ENCODE results near the gene RECQL5.
"Not testable (repeated sequence)": the region's sequence is repeated elsewhere in the genome, so short reads cannot be mapped to it uniquely, and the experiment has no call there.

The RECQL5 gene

DNA sequence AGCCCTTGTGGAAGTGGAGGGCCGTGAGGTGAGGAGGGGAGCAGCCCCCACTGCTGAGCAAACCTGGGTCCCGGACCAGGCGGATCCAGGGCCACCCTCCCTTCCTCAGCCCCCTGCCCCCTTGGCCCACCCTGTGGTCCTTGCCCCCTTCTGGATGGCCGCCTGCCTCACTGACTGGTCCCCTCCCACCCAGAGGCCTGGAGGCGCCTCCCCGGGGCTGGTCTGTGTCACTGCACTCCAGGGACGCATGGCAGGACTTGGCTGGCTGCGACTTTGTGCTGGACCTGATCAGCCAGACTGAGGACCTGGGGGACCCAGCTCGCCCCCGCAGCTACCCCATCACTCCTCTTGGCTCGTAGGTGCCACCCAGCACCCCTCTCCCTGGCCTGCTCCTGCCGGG is 52.9 kb downstream of the RECQL5 start:
- no peak for DNase-seq

DNA sequence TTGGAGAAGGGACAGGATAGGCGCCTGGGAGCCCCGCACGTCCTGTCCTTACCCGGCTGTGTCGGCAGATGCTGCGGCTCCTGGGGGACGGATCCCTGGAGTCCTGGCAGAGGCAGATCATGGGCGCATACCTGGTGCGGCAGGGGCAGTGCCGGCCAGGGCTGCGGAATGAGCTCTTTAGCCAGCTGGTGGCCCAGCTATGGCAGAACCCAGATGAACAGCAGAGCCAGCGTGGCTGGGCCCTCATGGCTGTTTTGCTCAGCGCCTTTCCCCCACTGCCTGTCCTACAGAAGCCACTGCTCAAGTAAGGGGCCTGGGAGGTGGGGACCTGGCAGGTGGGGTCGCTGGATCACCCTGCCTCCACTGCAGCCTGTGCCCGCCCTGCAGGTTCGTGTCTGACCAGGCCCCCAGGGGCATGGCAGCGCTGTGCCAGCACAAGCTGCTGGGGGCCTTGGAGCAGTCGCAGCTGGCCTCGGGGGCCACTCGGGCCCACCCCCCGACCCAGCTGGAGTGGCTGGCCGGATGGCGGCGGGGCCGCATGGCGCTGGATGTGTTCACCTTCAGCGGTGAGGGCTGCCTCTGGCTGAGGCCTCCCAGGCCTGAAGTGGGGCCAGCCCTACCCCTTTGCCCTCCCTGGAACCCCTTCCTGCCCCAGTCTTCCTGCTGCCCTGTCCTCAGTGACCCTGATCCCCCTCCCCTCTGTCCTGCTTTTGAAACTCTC is 53.9 kb downstream of the RECQL5 start:
- DNase-seq, result no peak

DNA sequence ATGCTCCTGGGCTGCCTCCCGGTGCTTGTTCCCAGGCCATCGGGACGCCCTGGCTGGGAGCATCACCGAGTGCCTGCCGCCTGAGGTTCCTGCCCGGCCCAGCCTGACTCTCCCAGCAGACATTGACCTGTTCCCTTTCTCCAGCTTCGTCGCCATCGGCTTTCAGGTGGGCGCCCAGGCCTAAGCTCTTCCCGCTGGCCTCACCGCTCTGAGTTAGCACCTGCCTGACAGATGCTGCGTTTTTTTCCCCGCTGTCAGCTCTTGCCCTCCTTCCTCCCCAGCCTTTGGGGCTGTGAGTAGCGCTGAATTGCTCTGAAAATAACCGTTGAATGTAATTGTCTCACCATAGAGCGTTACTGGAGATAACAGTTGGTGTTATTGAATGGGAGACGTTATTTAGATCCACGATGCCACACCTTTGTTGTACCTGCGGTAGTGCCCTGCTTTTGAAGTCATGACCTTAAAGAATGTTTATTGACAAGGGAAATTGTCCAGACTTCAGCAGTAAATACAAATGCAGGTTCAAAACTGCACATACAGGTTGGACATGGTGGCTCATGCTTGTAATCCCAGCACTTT is 55.0 kb downstream of the RECQL5 start:
- no peak for DNase-seq

DNA sequence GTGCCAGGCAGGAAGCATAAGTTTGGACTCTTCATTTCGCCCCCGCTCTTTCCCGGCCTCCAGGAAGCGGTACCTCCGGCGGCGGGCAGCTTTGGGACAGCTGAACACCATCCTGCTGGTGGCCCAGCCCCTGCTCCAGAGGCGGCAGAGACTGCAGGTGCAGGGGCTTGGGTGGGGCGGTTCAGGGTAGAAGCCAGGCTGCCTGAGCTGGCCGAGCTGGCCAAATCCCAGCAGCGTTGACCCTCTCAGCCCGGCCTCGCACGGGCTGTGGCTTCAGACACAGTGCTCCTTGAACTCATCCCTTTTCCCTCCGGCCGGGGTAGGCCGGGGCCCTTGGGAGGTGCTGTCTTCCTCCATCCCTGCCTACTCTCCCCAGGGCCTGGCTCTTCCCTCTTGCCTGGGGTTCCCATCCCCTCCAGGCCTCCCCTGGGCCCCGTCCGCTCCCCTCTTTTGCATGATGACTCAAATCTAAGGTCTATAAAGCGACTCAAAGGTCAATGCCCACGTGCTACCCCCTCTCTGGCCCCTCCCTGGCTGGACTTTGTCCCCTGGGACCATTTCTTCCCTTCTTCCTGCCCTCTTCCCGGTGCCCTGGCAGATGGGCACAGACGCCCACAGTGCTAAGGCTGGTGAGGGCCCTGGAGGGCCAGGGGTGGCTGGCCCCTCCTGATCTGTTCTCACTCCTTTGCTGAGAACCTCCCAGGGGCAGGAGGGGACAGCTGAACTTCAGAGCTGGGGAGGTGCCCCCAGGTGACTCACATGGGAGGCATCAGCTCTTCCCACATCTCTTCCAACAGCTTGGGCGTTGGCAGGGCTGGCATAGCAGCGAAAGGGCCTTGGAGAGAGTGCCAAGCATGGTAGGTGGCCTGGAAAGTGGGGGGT is 56.6 kb downstream of the RECQL5 start:
- DNase-seq, result no peak

DNA sequence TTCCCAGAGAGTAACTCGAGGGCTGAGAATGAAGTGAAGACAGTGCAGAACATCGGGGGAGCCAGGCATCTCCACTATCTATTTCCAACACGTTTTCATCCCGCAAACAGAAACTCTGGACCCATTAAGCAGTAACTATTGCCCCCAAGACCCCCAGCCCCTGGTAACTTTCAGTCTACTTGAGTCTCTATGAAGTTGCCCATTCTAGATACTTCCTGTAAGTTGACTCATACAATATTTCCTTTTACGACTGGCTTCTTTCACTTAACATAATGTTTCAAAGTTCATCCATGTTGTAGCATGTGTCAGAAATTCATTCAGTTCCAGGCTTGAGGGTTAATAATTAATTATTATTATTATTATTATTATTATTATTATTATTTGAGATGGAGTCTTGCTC is 59.9 kb downstream of the RECQL5 start:
- DNase-seq, result no peak

DNA sequence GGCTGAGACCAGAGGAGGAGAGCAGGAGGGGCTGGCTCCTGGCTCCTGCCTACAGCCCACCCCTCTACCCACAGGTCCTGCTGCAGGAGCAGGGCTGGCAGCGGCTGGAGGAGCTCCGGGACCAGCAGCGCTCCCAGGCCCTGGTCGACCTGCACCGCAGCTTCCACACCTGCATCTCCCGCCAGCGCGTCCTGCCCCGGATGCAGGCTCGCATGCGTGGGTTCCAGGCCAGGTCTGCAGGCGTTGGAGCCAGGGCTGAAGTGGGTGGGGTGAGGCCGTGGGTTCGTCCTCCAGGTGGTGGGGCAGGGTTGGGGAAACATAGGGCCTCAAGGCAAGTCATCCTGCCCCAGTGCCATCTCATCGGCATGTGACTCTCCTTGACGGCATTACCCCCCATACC is 61.2 kb downstream of the RECQL5 start:
- DNase-seq, result no peak

DNA sequence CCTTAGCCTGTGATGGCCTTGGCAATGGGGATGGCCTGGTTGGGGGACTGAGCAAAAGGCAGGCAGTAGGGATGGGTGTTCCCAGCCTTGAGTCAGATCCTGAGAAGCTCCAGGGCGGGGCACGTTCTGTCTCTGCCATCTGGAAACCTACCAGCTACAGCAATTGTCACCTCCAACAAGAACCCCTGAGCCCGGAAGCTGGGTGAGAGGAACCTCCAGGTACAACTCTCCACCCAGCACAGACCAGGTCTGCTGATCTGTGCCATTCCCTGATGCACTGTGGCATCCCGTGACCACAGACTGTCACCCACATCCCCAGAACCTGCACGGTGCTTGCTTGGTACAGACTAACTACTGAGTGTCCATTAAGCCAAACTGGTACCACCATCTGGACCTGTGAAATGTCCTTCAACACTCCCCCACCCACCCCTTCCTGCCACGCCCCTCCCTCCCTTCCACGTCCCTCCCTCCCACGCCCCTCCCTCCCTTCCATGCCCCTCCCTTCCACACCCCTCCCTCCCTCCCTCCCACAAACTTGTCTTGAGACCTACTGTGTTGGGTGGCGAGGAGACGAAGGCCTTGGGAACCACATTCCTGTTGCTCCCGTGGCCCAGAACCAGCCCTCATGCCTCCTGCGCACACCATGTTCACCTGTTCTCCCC is 62.8 kb downstream of the RECQL5 start:
- DNase-seq, result no peak

DNA sequence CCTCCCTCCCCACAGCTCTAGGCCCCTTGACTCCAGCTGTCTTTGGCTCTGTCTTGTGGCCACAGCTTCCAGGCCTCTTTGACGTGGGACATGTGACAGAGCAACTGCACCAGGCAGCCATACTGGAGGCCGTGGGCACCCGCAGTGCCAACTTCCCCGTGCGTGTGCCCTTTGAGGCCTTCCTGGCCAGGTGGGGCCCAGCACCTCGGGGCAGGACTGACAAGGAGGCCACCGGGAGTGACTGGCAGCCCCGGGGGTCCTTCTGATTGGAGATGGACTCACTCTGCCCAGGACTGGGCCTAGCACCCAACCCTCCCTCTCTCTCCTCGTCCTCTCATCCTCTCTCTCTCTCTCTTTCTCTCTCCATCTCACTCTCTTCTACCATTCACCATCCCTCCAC is 63.8 kb downstream of the RECQL5 start:
- no peak for DNase-seq

DNA sequence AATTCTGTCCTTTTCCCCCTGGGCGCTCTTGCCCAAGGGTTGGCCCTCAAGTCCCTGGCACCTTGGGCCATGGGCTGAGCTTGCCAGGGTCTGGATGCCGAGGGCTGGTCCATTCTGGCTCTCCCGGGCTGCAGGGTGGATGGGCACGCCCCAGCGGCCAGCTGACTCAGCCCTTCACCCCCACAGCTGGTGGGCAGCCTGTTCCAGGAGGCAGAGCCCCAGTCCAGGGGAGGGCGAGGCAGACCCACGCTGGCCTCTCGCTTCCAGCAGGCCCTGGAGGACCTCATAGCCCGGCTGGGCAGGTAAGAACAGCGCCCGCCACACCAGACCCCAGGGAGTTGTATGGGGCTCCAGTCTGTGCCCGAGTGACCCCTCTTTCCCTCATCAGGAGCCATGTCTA is 64.3 kb downstream of the RECQL5 start:
- no peak for DNase-seq

DNA sequence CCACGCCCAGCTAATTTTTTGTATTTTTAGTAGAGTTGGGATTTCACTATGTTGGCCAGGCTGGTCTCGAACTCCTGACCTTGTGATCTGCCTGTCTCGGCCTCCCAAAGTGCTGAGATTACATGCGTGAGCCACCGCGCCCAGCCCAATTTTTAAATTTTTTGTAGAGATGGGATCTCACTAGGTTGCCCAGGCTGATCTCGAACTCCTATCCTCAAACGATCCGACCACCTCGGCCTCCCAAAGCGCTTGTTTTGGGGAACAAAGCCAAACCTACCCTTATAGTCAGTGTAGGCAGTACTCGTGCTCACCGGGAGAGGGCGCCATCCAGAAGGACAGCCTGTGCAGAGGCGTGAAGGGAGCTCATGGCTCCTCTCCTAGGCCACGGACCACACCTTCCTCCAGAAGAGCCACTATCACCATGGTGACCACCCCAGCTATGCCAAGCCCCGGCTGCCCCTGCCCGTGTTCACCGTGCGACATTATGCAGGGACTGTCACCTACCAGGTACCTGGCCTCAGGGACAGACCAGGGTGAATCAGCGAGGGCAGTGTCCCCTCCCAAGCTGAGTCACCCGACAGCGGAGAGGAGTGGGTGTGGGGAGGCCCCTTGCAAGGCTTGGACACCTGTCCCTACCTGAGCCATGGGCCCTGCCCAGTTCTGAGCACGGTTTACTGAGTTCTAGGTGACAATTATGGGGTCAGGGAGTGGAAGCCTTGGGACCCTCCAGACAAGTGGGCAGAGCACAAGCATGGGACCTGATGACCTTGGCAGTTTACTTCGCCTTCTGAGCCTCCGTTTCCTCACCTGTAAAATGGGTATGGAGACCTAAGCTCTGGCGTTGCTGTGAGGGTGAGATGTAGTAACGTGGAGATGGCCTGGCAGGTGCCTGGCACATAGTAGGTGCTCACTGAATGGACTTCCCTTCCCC is 65.6 kb downstream of the RECQL5 start:
- no peak for DNase-seq

DNA sequence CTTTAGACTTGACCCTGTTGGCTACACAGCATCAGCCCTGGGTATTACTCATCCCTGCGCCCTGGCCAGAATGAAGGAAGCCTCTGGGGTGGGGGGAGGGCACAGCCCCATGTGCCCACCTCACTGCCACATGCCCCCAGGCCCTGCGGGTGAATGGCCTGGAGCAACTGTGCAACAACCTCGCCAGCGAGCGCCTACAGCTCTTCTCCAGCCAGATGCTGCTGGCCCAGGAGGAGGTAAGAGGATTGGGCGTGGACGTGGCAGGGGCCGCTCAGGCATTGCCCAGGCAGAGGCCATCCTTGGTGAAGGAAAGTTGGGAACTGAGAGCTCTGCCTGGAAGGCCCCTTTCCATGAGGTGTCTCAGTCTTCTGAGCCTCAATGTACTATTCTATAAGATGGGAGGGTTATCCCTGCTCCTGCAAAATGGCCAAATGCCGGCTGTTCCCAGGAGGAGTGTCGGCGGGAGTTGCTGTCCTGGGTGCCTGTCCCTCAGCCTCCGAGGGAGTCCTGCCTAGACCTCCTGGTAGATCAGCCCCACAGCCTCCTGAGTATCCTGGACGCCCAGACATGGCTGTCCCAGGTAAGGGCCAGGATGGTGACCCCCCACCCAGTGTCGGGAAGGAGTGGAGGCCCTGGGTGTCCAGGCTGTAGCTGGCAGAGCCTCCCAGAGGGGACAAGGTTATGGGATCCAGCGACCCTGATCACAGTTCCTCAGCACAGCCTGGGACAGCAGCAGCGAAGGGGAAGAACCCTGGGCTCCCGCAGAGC is 70.5 kb downstream of the RECQL5 start:
- DNase-seq, result no peak

DNA sequence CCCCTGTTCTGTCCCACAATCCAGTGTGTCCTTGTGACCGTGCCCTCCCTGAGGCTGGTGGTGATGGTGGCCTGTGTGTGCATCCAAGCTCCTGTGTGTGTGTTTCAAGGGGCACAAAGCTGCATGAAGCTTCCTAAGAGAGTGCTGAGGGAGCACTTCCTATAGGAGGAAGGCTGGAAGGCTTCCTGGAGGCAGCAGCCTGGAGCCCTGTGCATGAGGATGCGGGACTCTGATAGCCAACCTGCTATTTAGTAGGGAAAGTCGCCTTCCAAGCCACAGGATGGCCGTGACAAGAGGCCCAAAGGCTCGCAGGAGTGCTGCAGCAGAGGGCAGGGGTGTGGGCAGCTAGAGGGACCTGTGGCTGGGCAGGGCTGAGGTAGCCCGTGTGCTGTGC is 71.0 kb downstream of the RECQL5 start:
- DNase-seq, result no peak

DNA sequence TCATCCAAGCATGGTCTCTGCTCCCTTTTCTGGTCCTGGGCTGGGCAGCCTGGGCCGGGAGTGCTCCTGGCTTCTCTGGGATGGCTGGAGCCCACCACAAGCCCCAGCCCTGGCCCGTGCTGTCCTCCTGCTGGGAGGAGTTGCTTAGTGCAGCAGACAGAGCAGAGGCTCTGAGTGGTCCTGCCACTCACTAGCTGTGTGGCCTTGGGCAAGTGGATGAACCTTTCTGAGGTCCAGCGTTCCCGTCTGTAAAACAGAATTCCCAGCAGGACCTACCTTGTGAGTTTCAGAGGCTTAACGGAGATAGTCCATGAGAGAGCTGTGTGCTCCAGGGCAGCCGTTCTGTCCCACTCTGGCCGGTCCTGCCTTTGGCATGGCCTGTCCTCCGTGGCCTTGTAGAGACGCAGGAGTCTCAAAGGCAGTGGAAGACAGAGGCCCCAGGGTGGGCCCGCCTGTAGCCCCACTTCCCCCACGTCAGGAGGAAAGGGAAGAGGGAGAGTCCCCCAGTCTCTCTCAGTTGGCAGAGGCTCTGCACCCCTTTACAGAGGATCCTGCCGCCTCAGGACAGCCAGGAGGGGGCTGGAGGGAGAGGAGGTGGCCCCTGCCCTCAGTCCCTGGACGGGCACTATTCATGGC is 71.6 kb downstream of the RECQL5 start:
- no peak for DNase-seq

DNA sequence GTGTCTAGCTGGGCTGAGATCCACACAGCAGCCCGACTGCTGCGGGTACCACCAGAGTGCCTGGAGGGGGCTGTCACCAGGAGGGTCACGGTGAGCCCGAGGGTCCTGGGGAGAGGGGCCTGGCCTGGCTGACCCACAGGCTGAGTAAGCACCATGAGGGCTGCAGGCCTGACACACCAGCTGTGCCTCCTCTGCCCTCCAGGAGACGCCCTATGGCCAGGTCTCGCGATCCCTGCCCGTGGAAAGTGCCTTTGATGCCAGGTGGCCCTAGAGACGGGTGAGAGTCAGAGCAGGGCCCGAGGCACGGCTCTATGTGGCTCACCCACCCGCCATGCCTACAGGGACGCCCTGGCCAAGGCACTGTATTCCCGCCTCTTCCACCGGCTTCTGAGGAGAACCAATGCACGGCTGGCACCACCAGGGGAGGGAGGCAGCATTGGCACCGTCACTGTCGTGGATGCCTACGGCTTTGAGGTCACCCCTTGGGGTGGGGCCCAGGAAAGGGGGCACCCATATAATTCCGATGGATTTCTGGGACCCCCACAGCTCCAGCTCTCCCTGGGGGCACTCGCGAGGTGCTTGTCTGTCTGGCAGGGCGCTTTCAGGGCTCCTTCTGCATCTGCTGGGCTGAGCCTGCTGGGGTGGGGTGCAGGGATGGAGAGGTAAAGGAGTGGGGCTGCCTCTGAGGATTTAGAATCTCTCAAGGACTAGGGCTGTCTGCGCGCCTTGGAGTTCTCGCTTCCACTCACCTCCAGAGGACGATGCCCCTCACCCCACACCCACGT is 72.3 kb downstream of the RECQL5 start:
- DNase-seq, result no peak

DNA sequence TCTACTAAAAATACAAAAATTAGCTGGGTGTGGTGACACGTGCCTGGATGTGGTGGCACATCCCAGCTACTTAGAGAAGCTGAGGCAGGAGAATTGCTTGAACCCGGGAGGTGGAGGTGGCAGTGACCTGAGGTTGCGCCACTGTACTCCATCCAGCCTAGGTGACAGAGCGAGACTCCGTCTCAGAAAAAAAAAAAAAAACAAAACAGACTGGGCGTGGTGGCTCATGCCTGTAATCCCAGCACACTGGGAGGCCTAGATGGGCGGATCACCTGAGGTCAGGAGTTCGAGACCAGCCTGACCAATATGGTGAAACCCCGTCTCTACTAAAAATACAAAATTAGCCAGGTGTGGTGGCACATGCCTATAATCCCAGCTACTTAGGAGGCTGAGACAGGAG is 73.5 kb downstream of the RECQL5 start:
- DNase-seq, result not testable (repeated sequence)

DNA sequence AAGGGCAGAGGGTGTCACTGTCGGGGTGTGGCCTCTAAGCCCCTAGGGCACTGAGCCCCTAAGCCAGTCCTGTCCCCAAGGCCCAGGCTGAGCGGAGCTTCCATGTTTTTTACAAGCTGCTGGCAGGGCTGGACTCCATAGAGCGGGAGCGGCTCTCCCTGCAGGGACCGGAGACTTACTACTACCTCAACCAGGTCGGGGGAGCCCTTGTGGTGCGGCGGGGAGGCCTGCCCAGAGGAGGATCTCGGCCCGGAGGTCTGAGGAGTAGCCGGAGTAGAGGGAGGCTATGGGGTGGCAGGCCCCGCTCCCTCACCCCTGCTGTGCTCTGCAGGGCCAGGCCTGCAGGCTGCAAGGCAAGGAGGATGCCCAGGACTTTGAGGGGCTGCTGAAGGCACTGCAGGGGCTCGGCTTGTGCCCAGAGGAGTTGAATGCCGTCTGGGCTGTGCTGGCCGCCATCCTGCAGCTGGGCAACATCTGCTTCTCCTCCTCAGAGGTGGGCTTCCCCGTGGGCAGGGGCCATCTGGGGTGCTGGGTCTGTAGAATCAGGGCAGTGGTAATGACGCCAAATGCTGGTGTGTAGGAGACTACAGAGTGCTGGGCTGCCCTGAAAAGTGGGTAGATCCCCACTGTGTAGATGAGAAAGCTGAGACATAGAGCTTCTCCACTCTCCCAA is 74.5 kb downstream of the RECQL5 start:
- DNase-seq, result no peak

DNA sequence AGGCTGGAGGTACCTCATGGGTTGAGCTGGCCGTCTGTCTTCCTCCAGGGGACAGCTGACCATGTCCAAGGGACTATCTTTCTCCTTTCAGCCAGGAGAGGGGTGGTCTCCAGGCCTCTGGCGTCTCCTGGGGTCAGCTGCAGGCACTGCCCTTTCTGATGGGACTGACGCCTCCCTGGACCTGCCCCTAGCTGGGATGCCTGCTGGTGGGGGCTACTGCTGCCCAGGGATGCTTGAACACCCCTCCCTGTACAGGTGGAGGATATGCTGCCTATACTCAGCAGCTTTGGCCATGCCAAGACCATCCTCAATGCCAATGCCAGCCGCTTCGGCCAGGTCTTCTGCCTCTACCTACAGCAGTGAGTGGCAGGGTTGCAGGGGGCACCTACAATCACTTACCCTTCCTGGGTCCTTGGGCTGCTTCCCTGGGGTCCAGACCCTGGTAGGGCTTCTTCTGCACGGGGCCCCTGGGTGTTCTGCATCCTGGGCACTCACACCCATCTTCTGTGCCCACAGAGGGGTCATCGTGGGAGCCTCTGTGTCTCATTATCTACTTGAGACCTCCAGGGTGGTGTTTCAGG is 75.1 kb downstream of the RECQL5 start:
- DNase-seq, result no peak

DNA sequence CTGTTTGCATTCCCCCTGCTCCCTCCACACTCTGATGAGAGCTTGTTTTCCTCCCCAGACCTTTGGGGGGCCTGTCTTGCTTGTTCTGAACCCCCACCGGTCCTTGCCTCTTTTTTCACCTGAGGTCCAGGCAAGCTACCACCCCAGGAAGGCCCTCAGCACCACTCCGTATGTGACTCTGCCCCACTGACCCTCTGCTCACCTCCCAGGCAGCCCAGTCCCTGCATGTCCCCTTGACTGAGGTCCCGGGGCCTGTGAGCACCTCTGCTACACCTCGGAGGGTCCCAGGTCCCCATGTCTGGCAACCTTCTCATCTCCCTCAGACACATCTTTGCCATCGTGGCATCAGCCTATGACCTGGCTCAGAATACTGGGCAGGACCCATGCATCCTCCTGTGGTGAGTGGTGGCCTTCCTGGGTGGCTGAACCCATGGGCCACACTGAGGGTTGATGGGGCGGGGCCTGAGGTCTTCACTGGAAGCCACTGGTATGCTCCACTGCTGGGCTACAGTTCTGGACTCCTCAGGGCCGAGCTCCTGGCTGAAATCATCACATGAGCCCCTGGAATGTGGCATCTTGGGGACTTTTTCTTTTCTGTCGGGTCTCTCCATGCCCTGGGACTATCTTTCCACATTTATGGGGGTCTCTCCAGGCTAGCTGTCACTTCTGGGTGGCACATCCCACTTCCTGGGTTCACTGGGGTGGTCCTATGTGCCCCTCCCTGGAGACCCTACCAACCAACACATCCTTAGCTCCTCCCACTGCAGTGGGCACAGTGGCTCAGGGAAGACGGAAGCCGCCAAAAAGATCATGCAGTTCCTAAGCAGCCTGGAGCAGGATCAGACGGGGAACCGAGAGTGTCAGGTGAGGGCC is 75.9 kb downstream of the RECQL5 start:
- no peak for DNase-seq
